ENCODE results near the gene REC8. TPM values are rescaled to one million over a fixed set of nuclear protein-coding genes. Genes with fewer than 3 reads are reported as not detected.

The REC8 gene
- total and polyA plus RNA-seq, 2 of the 4 experiments (the other 2 are of a cell fraction), result 0.36 to 3.5 TPM

GRCh38 chr14:24122898-24123297 lies 49.0 kb upstream of the REC8 start:
- peaks cover 33% of the 10 kb centered on the region for H3K36me3 ChIP-seq (ENCODE audit: control insufficient read depth, insufficient read depth, low read length)
- H3K9me3 ChIP-seq (ENCODE audit: control insufficient read depth, insufficient read depth, low read length), result no peaks in the 10 kb centered on the region
- no peaks in the 10 kb centered on the region for H4K20me1 ChIP-seq (ENCODE audit: insufficient read depth, low read length)
- H4K91ac ChIP-seq (ENCODE audit: insufficient read depth, low read depth, low read length), result no peak overlapping the region
- no peak for ATAC-seq (ENCODE audit: low read depth)
- H3K4me2 ChIP-seq (ENCODE audit: low read depth, low read length), result no peak overlapping the region
- CTCF ChIA-PET, result no interaction called here
- DNase-seq, result no peak
- dilution Hi-C loops (cut with HindIII; ENCODE audit: low sequenced_read_pairs, unreplicated experiment), result no loop called here
- TF ChIP-seq FOS (IDR thresholded peaks at IDR 0.05; ENCODE audit: low read depth, low read length), result no peak
- no peak for TF ChIP-seq MAZ (IDR thresholded peaks at IDR 0.05; ENCODE audit: borderline replicate concordance, low read depth, low read length)
- no peak for TF ChIP-seq CHD1 (IDR thresholded peaks at IDR 0.05; ENCODE audit: low read depth, low read length)
- no peak for TF ChIP-seq ELK1 (IDR thresholded peaks at IDR 0.05; ENCODE audit: borderline replicate concordance, low read depth, low read length)
- no peak for TF ChIP-seq RFX5 (IDR thresholded peaks at IDR 0.05; ENCODE audit: low read depth, low read length)
- TF ChIP-seq CTCF (conservative IDR thresholded peaks at IDR 0.05; ENCODE audit: low read depth, low read length), result no peak
- TF ChIP-seq NFE2L2 (IDR thresholded peaks at IDR 0.05; ENCODE audit: low read depth, low read length), result no peak
- TF ChIP-seq SMC3 (IDR thresholded peaks at IDR 0.05; ENCODE audit: low read depth, low read length), result no peak
- TF ChIP-seq CEBPB (IDR thresholded peaks at IDR 0.05; ENCODE audit: low read depth, low read length), result no peak
- TF ChIP-seq BHLHE40 (IDR thresholded peaks at IDR 0.05; ENCODE audit: low read depth, low read length), result no peak
- TF ChIP-seq RCOR1 (IDR thresholded peaks at IDR 0.05; ENCODE audit: insufficient replicate concordance, low read length), result no peak
- TF ChIP-seq MAFK (IDR thresholded peaks at IDR 0.05; ENCODE audit: low read depth, low read length), result no peak
- no peak for TF ChIP-seq RAD21 (IDR thresholded peaks at IDR 0.05; ENCODE audit: low read length)
- no peak for TF ChIP-seq USF2 (IDR thresholded peaks at IDR 0.05; ENCODE audit: low read depth, low read length)
- TF ChIP-seq MXI1 (IDR thresholded peaks at IDR 0.05; ENCODE audit: borderline replicate concordance, low read depth, low read length), result no peak
- TF ChIP-seq POLR2A (IDR thresholded peaks at IDR 0.05; ENCODE audit: low read depth, low read length), result no peak
- H4K8ac ChIP-seq (ENCODE audit: low read depth in 2 of 2, low read length in 2 of 2), result no peak overlapping the region
- H2AK9ac ChIP-seq (replicated peaks; ENCODE audit: low read depth, low read length, poor library complexity), result no peak overlapping the region
- no peak overlapping the region for H2BK20ac ChIP-seq (ENCODE audit: low read depth, low read length)
- no peak overlapping the region for H3K9ac ChIP-seq (ENCODE audit: low read depth, low read length)
- no peak overlapping the region for H3K18ac ChIP-seq (ENCODE audit: low read depth, low read length)
- POLR2A ChIA-PET (ENCODE audit: unreplicated experiment), result no interaction called here
- no peak overlapping the region for H2BK120ac ChIP-seq (ENCODE audit: low read depth, low read length)
- no peak overlapping the region for H3K4me3 ChIP-seq (ENCODE audit: insufficient read depth, low read depth, low read length)
- BruUV-seq (replicated peaks), result no TSS peak
- H2BK5ac ChIP-seq (ENCODE audit: low read depth, low read length, poor library complexity, severe bottlenecking), result no peak overlapping the region
- H2AFZ ChIP-seq (replicated peaks; ENCODE audit: low read length, poor library complexity), result peak overlapping the region; percentile 41
- H4K5ac ChIP-seq (ENCODE audit: low read depth, low read length), result no peak overlapping the region
- no peak overlapping the region for H3K27ac ChIP-seq (ENCODE audit: insufficient read depth, low read length)
- H3K14ac ChIP-seq (replicated peaks; ENCODE audit: low read depth, low read length), result no peak overlapping the region
- no peaks in the 10 kb centered on the region for H3K79me1 ChIP-seq (ENCODE audit: low read depth in 1 of 2, low read length in 2 of 2)
- in situ Hi-C loops (cut with MboI; ENCODE audit: low sequenced_read_pairs), result no loop called here
- no peak overlapping the region for H3K23ac ChIP-seq (ENCODE audit: low read depth, low read length)
- no peaks in the 10 kb centered on the region for H3K9me1 ChIP-seq (ENCODE audit: insufficient read depth, low read length)
- no peak overlapping the region for H3K56ac ChIP-seq (ENCODE audit: extremely low read depth, insufficient read depth, low read length)
- 92% methylated on average over 2 of the region's 8 CpGs; no CpG with 5 or more reads in 1 of the 2 experiments for WGBS, 2 experiments (ENCODE audit: extremely low coverage in 2 of 2, insufficient read length in 1 of 2)
- no peak overlapping the region for H2BK15ac ChIP-seq (ENCODE audit: low read depth, low read length)
- no peaks in the 10 kb centered on the region for H3K4me1 ChIP-seq (ENCODE audit: control insufficient read depth, insufficient read depth, low read length)
- intact Hi-C loops (cut with micrococcal nuclease), result no loop called here
- no peaks in the 10 kb centered on the region for H3K27me3 ChIP-seq (ENCODE audit: control insufficient read depth, insufficient read depth, low read length)
- no peak overlapping the region for H3K4ac ChIP-seq (ENCODE audit: low read depth, low read length)
- no peak overlapping the region for H2AK5ac ChIP-seq (ENCODE audit: low read depth, low read length)
